HG02852 (cell line): ENCODE results near the gene ZMYND15.
"Not testable (repeated sequence)": the region's sequence is repeated elsewhere in the genome, so short reads cannot be mapped to it uniquely, and the experiment has no call there.

Experiments
- ATAC-seq: cut with Tn5 transposase; IDR thresholded peaks from one replicate; pipeline ENCODE4 v1.9.1; 2021; ENCODE audit warnings: mild to moderate bottlenecking, moderate library complexity; ENCODE audit not compliant: unreplicated experiment

The ZMYND15 gene, protein sequence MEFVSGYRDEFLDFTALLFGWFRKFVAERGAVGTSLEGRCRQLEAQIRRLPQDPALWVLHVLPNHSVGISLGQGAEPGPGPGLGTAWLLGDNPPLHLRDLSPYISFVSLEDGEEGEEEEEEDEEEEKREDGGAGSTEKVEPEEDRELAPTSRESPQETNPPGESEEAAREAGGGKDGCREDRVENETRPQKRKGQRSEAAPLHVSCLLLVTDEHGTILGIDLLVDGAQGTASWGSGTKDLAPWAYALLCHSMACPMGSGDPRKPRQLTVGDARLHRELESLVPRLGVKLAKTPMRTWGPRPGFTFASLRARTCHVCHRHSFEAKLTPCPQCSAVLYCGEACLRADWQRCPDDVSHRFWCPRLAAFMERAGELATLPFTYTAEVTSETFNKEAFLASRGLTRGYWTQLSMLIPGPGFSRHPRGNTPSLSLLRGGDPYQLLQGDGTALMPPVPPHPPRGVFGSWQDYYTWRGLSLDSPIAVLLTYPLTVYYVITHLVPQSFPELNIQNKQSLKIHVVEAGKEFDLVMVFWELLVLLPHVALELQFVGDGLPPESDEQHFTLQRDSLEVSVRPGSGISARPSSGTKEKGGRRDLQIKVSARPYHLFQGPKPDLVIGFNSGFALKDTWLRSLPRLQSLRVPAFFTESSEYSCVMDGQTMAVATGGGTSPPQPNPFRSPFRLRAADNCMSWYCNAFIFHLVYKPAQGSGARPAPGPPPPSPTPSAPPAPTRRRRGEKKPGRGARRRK

DNA sequence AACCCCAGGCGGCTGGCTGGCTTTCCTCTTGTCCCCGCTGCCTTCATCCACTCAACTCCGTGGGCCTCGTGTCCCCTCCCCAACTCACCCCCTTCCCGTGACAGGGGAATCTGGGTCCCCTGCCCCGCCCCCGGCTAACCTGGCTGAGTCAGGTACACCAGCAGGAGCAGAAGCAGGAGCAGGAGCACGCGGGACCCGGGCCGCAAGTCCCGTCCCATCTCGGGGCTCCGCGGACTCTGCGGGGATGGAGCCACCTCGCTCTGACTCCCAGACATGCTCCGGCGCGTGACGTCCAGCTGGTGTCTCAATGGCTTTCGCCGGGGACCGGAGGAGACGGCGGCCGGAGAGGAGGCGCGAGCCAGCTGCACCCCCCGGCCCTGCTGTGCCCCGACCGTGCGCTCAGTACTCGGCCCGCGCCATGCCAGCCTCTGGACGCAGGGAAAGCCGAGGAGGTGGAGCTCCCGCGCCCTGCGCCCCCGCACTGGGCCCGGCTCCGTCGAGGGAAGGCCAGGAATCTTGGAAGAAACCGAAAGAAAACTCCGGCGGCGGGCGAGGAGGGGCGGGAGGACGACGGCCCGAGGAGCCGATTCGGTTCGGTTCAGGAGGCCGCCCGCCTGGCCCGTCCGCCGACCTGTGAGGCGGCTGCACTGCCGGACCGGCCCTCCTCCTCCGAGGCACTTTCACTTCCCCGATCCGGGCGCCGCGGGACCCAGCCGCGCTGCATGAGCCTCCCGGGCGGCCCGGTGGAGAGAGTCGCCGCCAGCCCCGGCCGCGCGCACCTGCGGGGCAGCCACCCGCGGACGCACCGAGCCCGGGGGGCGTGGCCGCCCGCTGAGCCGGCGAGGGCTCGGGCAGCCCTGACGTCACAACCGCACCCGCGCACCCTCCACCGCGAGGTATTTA lies at the start of gene ZMYND15, which contains the start of gene CXCL16:
Gene ZMYND15 (plus strand): TSS at position 712 of the 903 bp plus-strand sequence. CDS start 716 bp downstream, outside the sequence.
Gene CXCL16 (minus strand): TSS at position 807 of the 903 bp plus-strand sequence. CDS start 589 bp downstream, at position 218.
- ATAC-seq = no peak

DNA sequence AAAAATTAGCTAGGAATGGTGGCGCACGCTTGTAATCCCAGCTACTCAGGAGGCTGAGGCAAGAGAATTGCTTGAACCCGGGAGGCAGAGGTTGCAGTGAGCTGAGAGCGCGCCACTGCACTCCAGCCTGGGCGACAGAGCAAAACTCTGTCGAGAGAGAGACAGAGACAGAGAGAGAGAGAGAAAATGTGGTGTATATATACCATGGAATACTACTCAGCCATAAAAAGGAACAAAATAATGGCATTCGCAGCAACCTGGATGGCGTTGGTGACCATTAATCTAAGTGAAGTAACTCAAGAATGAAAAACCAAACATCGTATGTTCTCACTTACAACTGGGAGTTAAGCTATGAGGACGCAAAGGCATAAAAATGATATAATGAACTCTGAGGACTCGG lies 49.8 kb upstream of the ZMYND15 start:
- not testable (repeated sequence) for ATAC-seq

DNA sequence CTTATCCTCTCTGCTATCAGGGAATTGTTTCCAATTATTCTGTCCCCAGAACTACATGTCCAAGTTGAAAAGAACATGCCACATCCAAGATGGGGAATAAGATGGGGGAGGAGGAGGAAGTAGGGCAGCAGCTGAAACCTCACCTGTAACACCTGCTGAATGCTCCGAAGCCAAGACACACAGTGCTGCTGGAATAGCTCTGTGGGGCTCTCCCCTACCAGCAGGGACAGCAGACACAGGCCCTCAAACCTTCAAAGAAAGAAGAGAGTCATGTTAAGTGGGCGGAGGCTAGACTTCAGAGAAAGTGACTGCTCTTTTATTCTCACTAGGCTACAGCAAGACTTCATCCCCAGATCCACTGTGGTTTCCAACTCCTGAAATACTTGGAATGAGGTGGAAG lies 48.9 kb upstream of the ZMYND15 start:
- ATAC-seq = no peak

DNA sequence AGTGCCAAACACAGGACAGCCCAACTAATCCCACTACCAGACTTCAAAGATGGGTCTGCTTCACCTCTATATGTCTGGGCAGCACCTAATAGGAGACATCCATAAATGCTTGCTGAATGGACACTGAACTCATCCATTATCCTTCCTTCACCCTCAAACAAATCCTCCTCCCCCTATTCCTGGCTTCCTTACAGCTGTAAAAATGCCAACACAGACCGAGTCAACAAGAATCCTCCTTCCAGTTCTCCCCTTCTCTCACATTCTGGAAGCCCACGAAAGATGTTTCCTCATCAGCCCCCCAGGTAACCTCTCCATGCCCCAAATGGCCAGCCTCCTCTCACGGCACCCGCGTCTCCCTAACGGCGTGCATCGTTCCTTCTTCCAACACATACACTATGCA lies 47.9 kb upstream of the ZMYND15 start:
- ATAC-seq = no peak

DNA sequence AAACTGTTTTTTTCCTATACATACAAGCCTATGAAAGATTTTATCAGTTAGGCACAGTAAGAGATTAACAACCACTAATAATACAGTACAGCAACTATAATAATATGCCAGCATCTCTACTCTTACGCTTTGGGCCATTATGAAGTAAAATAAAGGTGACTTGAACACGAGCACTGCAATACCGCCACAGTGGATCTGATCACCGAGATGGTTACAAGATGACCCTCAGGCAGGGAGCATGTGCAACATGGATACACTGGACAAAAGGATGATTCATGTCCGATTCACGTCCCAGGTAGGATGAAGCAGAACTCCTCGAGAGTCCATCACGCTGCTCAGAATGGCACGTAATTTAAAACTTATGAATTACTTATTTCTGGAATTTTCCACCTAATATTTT lies 46.2 kb upstream of the ZMYND15 start:
- ATAC-seq = no peak

DNA sequence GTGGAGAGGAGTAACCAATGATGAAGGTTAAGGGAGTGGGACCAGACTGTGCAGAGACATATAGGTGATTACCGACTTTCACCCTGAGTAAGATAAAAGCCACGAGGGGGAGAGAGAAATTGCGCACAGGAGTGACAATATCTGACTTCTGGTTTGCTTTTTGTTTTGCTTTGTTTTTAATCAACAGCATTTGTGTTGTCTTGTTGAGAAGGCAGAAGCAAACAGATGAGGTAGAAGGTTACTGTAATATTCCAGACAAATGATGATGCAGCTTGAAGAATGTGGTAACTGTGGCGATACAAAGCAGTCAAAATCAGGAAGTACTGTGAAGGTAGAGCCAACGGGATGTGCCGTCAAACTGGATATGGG lies 43.2 kb upstream of the ZMYND15 start:
- ATAC-seq = no peak

DNA sequence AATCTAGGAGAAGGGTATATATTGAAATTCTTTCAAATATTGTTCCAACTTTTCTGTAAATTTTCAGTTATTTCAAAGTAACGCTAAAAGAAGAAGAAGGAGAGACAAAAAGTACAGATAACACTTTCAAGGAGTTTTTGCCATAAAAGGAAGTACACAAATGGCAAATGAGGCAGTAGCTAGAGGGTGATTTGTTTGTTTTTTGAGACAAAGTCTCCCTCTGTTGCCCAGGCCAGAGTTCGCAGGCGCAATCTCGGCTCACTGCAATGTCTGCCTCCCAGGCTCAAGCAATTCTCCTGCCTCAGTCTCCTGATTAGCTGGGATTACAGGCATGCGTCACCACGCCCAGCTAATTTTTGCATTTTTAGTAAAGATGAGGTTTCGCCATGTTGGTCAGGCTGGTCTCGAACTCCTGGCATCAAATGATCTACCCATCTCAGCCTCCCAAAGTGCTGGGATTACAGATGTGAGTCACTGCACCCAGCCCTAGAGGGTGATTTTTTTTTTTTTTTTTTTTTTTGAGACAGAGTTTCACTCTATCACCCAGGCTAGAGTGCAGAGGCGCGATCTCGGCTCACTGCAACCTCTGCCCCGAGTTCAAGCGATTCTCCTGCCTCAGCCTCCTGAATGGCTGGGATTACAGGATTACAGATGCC lies 40.1 kb upstream of the ZMYND15 start:
- not testable (repeated sequence) for ATAC-seq

DNA sequence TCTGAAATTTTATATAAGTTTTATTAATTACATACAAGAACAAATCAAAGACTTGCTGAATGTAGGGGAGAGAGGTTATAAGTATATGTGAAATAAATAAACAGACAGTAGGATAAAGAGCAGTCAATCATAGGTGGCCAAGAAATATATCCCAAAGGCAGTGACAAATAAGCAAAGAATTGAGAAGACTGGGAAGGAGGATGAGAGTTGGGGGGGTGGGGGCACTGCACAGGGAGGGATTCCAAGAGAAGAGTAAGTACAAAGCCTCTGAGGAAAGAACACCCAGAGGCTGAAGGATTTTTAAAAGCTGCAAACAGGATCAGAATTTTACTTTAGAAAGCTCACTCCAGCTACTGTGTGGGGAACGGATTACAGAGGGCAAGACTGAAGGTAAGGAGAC lies 38.5 kb upstream of the ZMYND15 start:
- ATAC-seq = no peak

DNA sequence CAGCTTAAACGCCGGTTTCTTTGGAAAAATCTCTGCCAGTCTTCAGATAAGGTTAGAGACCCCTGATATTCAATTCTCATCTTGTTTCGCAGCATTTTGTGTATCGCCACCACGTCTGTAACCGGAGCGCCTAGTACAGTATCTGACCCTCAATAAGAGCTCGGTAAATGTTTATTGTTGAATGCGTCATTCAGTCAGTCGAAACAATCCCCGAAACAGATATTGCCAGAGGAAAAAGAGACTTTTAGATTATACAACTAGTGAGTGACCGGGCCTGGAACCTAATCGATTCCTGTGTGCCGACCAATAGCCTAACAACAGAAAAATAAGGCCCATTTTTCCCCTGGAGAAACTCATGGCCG lies 36.3 kb upstream of the ZMYND15 start:
- no peak for ATAC-seq

DNA sequence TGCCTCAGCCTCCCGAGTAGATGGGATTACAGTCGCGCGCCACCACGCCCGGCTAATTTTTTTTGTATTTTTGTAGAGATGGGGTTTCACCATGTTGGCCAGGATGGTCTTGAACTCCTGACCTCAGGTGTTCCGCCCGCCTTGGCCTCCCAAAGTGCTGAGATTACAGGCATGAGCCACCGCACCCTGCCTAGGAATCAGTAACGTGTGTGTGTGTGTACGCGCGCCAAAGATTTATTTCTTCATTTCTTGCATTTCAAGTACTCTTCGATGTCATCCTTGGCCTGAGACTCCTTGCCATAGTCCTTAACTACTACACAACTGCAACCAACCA lies 35.1 kb upstream of the ZMYND15 start:
- not testable (repeated sequence) for ATAC-seq

DNA sequence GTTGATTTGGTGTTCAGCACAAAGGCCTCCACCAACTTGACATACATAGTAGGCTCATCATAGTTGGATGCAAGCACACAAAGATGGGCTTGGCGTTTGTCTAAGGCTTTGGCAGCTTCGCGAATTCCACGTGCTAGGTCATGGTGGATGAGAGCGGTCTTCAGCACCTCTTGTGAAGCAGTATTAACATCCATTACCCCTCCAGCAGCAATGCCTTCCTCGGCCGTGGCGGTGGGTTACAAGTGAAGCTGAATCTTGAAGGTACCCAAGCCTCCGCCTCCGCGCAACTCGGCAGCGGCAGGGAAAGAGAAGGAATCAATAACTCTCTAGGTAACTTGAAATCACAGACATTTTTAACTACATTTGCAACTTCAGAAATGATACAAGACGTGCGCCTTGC lies 34.6 kb upstream of the ZMYND15 start:
- no peak for ATAC-seq

DNA sequence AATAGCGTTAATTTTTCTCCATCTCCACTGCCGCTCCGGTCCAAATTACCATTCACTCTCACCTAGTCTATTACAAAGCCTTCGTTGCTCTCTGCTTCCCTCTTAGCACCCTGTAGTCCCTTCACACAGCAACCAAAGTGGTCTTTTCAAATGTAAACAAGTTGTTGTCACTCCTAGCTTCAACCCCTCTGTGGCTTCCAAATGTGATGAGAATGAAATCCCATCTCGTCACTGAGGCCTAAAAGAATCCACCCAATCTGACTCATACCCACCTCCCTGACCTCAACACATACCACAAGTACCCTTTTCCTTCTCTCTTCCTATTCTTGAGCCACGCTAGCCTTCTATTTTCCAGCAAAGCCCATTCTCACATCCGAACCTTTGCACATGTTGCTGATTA lies 33.5 kb upstream of the ZMYND15 start:
- ATAC-seq = no peak

DNA sequence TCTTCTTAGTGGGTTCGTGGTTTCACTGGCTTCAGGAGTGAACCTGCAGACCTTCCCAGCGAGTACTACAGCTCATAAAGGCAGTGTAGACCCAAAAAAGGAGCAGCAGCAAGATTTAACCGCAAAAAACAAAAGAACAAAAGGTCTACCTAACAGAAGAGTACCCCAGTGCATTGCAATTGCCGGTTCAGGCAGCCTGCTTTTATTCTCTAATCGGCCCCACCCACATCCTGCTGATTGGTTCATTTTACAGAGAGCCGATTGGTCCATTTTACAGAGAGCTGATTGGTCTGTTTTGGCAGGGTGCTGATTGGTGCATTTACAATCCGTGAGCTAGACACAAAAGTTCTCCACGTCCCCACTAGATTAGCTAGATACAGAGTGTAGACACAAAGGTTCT lies 31.2 kb upstream of the ZMYND15 start:
- no peak for ATAC-seq

DNA sequence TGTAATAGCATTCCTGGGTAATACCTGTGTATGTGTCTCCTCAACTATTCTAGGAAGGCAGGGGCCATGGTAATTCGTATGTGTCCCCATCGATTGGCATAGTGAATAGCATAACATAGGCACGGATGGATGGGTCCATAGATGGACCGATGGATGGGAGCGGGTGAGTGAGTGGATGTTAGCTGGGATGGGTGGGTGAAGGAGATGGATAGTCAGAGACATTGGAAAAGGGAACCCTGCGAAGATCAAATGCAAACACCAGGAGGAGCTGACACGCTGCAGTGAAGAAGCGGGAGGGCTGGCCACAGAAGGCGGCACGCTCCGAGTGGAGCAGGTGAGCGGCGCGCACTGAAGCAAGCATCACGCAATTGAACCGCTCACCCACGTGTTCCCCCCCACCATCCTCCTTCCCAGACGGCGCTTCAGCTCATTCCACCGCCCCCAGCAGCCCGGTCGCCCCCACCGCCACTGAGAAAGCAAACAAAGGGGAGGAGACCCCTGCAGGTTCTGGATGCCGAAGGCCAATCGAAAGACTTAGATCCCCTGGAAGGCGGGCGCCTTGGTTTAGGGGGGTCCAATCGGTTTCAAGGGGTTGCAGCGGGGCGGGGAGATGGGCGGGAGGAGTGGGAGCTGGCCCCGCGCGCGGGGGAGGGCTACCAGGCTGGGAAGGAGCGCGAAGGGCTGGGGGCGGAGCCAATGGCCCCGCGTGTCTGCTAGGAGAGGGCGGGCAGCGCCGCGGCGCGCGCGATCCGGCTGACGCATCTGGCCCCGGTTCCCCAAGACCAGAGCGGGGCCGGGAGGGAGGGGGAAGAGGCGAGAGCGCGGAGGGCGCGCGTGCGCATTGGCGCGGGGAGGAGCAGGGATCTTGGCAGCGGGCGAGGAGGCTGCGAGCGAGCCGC lies 29.6 kb upstream of the ZMYND15 start, which contains the start of gene ARRB2:
Gene ARRB2 (plus strand): TSS at position 839 of the 899 bp plus-strand sequence. CDS start 90 bp downstream, outside the sequence.
- peak; percentile 80 for ATAC-seq

DNA sequence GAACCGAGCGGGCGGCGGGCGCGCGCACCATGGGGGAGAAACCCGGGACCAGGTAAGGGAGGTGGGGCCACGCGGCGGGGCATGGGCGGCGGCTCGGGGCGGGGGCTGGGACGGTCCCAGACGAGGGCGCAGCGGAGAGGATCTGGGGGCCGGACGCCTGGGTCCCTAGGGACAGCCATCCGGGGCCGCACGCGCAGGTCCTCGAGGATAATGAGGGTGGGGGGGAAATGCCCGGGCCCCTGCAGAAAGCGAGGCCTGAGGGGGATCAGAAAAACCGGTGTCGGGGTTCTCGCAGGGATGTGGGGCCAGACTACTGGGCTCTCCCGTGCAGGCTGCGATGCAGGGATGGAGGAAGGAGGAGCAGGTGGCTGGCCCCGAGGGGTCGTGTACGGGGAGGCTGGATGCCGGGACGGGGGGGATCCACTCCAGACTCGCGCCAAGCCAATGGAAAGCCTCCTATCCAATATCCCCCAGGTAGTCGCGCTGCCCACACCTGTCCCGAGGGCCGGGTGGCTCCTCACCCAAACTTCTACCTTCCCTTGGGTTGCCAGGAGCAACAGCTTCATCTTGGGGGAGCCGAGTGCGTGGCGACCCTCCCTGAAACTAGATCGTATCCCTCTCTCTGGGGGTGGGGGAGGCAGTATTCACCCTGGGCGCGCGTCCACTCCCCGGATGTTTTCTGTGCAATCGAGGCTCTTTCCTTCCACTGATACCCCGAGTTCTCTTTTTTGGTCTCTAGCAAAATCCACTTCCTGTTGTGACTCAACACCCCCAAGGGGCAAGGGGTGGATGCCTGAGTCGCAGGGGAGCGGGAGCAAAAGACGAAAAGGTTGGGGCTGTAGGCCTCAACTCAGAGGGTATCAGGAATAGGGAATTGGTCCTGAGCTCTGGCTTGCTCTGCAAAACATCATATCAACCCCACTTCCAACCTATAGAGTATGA lies 28.7 kb upstream of the ZMYND15 start:
- peak; percentile 3 for ATAC-seq

DNA sequence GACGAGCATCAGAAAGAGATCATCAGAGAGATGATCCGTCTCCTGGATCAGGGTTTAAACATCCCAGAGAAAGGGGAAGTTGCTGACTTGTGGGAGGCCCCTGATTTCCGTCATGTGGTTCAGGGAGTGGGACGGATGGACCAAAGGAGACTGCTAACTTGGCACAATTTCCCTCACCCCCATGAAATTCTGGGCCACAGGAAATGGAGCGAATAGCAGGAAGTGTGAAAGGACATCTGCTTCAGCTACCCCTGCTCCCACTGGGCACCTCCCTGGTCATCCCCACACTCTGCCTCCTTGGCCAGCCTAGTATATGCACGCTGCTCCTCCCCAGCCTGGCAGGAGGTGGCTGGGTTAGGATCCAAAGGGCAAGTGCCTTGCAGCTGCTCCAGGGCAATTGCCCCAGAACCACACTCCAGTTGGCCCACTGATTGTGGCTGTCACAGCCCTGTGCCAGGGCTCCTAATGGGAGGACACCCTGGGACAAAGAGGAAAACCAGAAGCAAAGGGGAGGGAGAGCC lies 27.9 kb upstream of the ZMYND15 start:
- no peak for ATAC-seq

DNA sequence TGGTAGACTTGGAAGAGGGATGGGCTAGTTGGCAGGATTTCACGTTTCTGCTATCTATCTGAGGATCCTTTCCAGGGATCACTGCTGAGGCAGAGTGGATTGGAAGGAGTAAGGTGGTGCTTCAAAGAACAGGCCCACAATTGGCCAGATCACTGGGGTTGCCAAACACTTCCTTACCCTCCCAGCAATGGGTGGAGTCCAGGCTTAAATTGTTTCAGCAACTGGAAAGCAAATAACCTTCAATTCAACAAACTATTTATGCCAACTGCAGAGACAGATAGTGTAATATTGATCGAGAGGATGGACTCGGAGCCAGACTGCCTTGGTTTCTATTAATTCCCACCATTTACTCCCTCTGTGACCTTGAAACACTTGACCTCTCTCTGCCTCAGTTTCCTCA lies 27.1 kb upstream of the ZMYND15 start:
- ATAC-seq = no peak

DNA sequence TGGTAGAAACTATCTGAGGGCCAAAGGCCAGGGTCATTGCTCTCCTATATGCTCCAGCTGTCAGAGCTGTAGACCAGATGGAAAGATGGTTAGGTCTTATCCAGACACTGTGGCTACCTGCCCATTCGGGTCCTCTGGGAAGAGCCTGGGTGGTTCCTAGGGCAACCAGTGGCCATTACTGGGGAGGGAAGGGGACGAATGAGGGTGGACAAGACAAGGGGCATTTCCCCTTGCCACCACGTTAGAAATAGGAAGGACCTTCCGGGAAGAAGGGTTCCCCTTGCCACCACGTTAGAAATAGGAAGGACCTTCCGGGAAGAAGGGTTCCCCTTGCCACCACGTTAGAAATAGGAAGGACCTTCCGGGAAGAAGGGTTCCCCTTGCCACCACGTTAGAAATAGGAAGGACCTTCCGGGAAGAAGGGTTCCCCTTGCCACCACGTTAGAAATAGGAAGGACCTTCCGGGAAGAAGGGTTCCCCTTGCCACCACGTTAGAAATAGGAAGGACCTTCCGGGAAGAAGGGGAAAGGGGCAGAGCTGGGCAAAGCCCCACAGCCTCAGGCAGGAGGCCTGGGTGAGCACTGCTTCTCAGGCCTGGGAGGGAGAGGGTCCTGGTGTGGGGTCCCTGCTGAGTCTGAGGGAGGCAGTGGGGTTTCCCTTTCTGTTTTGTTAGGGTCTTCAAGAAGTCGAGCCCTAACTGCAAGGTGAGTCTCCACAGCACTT lies 25.1 kb upstream of the ZMYND15 start:
- not testable (repeated sequence) for ATAC-seq
